Measurements from ENCODE around the gene B4GALT1.

- TF ChIP-seq GATA2 (IDR thresholded peaks at IDR 0.05; ENCODE audit: low read depth, low read length) (no peak), GATA3 (IDR thresholded peaks at IDR 0.05; ENCODE audit: low read depth, low read length) (no peak)
Measured at GRCh38 chr9:33140401-33141360, 26.5 kb downstream of the B4GALT1 start.
